ENCODE data around the gene TLCD5.

The TLCD5 gene

GRCh38 chr11:120324932-120325810 lies at the start of gene TLCD5:
Gene TLCD5 (plus strand): TSS chr11:120325299. CDS start chr11:120327442, 2,143 bp downstream.
- peak; percentile 92 for DNase-seq

- DNase-seq = no peak
These were observed 45.6 kb upstream of the TLCD5 start for GRCh38 chr11:120279502-120279901.

- no peak for DNase-seq
These were observed 44.5 kb upstream of the TLCD5 start for GRCh38 chr11:120280600-120281051.

GRCh38 chr11:120281143-120281795 lies 43.8 kb upstream of the TLCD5 start:
- no peak for DNase-seq

GRCh38 chr11:120283124-120283523 lies 42.0 kb upstream of the TLCD5 start:
- DNase-seq = no peak

- DNase-seq = no peak
These were observed 40.8 kb upstream of the TLCD5 start for GRCh38 chr11:120284272-120284671.

GRCh38 chr11:120285256-120285655 lies 39.8 kb upstream of the TLCD5 start:
- DNase-seq = no peak

- DNase-seq = no peak
These were observed 37.1 kb upstream of the TLCD5 start for GRCh38 chr11:120288021-120288420.

- no peak for DNase-seq
These were observed 35.7 kb upstream of the TLCD5 start for GRCh38 chr11:120289426-120289825.

- DNase-seq = no peak
These were observed 34.1 kb upstream of the TLCD5 start for GRCh38 chr11:120290956-120291355.

GRCh38 chr11:120293038-120293800 lies 31.9 kb upstream of the TLCD5 start:
- no peak for DNase-seq

GRCh38 chr11:120294096-120294495 lies 31.0 kb upstream of the TLCD5 start:
- no peak for DNase-seq

- peak; percentile 21 for DNase-seq
These were observed 30.0 kb upstream of the TLCD5 start for GRCh38 chr11:120295099-120295498.

- no peak for DNase-seq
These were observed 28.5 kb upstream of the TLCD5 start for GRCh38 chr11:120296554-120296953.

GRCh38 chr11:120298461-120298860 lies 26.6 kb upstream of the TLCD5 start:
- DNase-seq = no peak

- DNase-seq = no peak
These were observed 22.9 kb upstream of the TLCD5 start for GRCh38 chr11:120302001-120302805.

GRCh38 chr11:120303004-120303637 lies 22.0 kb upstream of the TLCD5 start:
- DNase-seq = peak; percentile 79

- no peak for DNase-seq
These were observed 20.6 kb upstream of the TLCD5 start for GRCh38 chr11:120304526-120304925.

GRCh38 chr11:120305286-120305685 lies 19.8 kb upstream of the TLCD5 start:
- no peak for DNase-seq

- DNase-seq = no peak
These were observed 18.4 kb upstream of the TLCD5 start for GRCh38 chr11:120306519-120307242.

GRCh38 chr11:120307476-120307875 lies 17.6 kb upstream of the TLCD5 start:
- DNase-seq = no peak

Data from NCI-H1105 treated with DMSO at 0.1 percent for 48 hours (cell line).